HG02938 (cell line): ENCODE measurements around the gene SVIL.
"Not testable (repeated sequence)": the region's sequence is repeated elsewhere in the genome, so short reads cannot be mapped to it uniquely, and the experiment has no call there.

Source experiments
- ATAC-seq: cut with Tn5 transposase; IDR thresholded peaks from one replicate; pipeline ENCODE4 v1.9.1; 2021; ENCODE audit warnings: mild to moderate bottlenecking, moderate library complexity; ENCODE audit not compliant: unreplicated experiment

The SVIL gene

DNA sequence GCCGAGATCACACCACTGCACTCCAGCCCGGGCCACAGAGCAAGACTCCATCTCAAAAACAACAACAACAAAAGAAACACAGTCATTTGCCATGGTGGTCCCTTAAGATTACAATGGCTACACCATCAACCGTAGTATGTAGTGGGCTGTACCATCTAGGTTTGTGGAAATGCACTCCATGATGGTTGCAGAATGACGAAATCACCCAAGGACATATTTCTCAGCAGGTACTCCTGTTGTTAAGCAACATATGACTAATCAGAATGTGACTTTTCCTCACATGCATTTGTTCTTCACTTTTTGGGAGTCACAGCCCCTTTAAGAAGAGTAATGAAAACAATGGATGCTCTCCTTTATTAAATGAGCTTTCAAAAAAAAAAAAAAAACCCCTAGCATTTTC, 11.0 kb downstream of the SVIL start:
- no peak for ATAC-seq

DNA sequence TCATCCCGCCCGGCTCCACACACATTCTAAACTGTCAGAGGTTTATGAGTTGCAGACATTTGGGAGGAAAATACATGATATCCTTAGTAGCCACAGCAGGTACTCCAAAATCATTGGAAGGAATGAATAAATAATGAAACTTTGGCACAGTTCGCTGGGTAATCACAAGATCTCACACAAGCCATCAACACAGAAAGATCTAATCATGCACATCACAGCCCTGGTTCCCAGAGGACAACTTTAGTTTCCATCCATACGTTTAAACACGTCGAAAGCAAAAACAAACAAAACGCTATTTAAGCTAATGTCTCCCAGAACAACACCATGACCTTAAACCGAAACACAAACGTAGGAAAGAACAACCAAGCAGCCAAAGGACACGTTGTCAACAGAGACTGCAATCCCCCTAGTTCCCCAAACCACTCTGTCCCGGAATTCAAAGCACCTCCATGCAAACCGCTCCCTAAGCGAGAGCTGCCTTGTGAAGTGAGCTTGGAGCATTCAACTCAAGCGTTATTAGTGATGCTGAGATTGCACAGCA, 12.3 kb downstream of the SVIL start:
- ATAC-seq, result no peak

DNA sequence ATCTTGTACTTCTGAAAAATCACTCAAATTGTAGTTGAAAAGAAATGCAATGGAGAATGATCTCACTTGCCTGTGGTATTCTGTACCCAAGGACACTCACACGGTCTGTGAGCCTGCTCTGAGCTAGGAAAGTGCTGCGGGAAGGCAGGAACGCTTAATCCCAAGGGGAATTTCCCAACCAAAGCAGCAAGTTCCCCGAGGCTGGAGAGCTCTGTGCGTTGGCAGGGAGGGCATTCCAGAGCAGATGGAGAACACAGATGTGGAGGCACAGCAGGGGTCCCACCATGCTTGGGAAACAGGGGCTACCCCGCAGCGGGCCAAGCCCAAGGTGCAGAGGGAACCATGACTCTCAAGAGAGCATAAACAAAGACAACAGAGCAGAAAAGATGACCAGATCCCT, 13.6 kb downstream of the SVIL start:
- no peak for ATAC-seq

DNA sequence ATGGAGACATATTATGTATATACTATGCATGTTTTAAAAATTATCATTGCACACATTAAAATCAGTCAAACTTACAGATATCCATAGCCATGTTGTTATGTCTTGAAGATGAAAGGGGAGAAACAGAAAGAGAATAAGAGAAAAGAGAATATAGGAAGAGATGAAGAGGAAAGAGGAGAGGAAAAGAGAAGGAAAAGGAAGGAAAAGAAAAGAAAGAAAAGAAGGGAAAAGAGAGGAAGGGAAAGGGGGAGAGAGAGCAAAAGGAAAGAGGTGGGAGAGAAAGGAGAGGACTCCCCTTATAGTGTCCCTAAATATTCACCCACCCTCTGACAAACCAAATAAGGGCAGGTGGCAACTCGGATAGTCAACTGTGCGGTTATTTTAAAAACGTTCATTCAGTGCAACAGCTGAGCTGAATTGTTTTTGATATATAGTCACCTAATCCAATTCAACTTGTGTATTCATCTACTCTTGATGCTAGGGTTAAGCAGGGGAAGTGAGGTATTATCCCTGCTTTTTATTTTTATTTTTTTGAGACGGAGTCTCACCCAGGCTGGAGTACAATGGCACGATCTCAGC, 14.6 kb downstream of the SVIL start:
- ATAC-seq, result no peak

DNA sequence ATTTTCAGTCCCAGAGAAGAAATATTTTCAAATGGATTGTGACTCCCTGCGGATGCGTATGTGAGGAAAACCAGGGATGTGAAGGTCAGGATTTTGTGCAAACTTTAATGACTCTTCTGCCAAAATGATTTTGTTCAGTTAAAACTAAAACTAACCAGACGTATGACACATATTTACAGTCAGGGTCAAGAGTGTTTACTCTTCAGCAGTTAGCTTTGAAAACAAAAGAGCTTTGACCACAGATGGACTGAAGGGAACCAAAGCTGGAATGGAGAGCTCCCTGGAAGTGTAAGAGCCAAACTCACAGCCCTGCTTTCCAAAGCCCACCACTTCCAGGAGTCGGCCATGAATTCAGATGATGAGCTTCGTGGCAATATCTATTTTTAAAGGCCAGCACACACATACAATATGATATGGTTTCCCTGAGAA, 15.5 kb downstream of the SVIL start:
- no peak for ATAC-seq

DNA sequence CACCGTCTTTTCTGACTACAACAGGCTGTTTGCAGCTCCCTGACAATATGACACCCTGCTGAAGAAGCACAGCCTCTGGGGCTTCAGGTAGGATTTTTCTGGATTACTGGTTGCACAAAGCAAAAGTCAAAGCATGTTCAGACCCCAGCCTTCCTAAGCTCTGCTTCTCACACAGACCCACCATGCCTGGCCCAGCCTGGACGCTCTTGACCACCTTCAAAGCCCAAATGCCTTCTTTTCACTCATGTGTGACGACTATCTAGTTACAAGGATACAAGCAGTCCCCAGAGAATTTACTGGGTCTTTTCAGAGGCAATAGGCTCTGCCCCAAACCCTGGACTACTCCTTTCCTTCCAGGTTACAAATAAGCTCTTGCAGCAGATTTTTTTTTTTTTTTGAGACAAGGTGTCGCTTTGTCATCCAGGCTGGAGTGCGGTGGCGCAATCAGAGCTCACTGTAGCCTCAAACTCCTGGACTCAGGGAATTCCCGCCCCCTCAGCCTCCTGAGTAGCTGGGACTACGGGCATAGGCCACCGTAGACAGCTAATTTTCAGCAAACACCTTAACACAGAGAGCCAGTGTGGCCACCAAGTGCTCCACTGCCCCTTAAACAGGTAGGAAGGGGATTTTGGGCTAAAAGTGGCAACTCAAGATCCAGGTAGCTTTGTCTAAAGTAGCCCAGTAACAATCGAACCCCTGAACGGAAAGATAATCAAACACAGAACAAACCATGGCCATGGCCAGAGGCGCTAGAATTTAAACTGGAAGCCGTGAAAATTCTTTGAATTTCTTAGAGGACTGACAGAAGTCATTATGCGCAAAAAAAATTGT, 16.2 kb downstream of the SVIL start:
- ATAC-seq, result no peak

DNA sequence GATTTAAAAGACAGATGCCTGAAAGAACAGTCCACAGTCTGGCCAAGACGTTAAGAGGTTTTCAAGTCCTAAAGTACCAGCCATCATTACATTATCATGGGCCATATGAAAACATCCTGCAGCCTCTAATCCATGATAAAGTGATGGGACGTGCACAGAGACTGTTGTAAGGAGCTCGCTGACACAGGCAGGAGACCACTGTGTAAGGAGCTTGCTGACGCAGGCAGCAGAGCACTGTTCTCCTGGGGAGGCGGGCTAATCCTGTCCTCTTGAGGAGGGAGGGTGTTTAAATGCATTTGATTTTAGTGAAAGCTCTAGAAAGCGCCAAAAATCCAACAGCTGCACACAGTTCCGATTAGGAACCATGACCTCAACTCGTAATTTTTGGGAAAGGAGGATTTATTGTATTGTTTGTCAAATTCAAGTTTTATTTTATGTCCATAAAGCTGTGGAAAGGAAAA, 16.9 kb downstream of the SVIL start:
- no peak for ATAC-seq

DNA sequence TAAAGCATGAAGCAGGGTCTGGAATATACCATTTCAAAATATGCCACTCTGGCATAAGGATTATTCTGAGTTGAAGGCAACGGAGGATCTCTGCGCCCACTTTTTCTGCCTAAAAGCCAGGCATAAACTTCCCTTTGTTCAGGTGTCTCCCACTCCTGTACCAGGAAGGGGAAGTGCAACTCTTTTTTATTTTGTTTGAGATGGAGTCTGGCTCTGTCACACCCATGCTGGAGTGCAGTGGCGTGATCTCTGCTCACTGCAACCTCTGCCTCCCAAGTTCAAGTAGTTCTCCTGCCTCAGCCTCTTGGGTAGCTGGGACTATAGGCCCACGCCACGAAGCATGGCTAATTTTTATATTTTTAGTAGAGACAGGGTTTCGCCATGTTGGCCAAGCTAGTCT, 18.2 kb downstream of the SVIL start:
- ATAC-seq, result no peak

DNA sequence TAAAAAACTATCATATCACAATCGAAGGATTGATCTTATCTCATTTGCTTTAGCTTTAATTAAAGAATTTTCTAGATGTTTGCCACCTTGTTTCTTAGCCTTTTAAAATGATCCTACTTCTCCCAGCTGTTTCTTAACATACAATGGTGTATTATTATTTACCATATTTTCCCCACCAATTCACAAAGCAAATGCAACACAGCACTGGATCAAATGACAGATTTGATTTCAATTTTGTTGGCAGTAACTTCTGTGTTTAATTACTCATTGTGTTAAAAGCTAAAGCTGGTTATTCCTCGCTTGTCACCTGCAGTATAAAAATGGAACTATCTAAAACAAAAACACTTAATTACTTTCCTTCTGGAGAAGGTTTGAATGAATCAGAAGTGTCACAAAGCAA, 19.6 kb downstream of the SVIL start:
- no peak for ATAC-seq

DNA sequence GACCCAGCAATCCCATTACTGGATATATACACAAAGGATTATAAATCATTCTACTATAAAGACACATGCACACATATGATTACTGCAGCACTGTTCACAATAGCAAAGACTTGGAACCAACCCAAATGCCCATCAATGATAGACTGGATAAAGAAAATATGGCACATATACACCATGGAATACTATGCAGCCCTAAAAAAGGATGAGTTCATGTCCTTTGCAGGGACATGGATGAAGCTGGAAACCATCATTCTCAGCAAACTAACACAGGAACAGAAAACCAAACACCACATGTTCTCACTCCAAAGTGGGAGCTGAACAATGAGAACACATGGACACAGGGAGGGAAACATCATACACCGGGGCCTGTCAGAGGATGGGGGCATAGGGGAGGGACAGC, 20.5 kb downstream of the SVIL start:
- not testable (repeated sequence) for ATAC-seq

DNA sequence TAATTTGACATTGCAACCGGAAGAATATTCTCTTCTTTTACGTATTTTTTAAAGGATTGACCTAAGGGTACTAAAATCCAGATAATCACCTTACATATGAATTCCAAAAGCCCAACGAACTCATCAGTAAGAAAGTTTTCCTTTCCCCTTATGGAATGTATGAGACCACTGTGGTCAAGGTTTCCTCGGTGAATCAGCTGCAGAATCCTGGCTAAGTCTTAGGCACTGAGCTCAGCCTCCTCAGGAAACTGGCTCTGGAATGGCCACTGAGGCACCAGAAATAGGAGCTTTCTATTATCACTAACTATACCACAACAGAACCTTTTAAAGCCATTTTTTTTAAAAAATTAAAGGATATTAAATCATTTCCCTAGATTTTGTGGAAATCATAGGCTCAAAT, 21.0 kb downstream of the SVIL start:
- ATAC-seq, result no peak

DNA sequence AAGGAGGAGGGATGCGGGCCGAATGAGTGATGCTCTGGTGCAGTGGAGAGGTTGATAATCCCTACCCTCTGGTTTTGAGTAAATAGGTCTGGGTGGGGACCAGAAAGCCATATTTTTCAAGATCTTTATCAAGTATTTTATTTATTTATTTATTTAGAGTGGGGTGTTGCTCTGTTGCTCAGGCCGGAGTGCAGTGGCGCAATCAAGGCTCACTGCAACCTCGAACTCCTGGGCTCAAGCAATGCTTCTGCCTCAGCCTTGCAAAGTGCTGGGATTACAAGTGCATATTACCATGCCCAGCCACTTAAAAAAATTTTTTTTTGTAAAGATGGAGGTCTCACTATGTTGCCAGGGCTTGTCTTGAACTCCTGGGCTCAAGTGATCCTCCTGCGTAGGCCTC, 21.6 kb downstream of the SVIL start:
- no peak for ATAC-seq

DNA sequence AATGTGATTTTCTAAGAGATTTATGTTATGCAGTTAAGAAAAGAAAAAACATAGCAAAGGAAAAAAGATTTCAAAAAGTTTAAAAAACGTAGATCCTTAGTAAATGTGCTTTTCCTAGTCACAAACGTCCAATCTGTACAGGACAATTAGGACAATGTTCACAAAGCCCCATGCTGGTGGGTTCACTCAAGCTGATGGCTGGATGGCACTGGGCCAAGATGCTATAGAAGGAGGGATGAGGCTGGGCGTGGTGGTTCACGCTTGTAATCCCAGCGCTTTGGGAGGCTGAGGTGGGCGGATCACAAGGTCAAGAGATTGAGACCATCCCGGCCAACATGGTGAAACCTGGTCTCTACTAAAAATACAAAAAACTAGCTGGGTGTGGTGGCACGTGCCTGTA, 22.1 kb downstream of the SVIL start:
- no peak for ATAC-seq

DNA sequence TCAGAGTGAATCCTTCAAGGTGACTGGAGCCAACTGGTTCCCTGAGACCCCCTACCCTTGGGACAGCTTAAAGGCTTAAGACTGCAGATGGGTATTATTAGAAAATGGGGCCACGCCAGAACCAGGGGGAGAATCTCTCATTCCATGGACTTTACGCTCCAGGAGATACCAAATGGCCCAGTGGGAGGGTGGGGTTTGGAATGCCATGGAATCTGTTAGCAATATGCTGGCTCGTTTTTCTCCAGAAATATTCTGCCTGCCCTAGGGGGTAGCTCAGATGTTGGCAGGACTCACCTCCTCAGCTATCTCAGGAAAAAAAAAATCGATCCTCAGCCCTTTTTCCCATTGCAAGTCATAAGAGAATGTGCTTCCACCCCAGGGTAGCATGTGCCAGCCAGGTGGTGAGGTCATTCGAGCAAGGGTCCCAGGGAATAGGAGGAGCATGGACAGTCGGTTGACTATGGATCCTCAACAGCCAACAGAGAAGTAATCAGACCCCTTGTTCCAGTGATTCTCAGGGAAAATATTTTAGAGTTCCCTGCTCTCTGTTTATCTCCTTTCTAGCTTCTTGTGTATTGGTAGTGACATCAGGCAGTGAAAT, 22.9 kb downstream of the SVIL start:
- ATAC-seq, result no peak

DNA sequence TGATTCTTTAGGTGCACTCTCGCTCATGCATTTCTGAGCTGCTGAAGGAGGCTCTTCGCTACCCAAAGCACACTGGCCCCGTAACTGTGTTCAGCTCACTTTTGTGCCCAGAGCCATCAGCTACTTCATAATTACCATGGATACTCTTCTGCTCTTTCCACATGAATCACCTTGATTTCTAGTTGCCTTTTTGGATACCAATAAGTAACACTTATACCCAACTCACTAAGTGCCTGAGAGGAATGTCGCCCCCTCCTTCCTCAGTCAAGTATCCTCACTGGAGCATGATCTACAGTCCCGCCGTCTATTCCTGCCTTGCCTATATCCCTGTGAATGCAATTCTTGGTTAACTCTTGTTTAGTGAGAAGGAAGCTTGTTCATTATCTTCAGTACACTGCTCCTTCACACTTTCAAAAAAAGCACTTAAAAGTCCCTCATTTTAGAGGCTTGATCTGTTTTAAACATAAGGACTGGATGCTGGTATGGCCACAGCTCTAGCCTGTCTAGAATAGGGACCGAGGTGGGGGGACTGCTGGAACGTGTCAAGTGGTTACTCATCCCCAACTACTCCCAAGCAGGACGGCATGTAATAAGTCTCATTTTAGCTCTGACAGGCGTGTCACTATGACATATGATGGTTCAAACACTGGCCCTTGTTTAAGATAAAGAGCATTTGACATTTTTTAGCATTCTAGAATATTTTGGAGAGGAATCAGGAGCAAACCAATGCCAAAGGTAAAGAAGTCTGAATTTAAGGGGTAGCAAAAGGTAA, 23.7 kb downstream of the SVIL start:
- ATAC-seq, result no peak

DNA sequence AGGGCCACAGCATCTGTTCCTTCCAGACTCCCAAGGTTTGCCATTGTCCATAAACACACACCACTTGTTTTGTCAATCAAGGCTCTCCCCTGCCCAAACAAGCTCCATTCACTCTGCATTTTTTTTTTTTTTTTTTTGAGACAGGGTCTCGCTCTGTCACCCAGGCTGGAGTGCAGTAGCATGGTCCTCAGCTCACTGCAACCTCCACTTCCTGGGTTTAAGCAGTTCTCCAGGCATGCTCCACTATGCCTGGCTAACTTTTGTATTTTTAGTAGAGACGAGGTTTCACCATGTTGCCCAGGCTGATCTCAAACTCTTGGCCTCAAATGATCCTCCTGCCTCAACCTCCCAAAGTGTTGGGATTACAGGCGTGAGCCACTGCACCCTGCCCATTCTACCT, 24.4 kb downstream of the SVIL start:
- ATAC-seq, result not testable (repeated sequence)

DNA sequence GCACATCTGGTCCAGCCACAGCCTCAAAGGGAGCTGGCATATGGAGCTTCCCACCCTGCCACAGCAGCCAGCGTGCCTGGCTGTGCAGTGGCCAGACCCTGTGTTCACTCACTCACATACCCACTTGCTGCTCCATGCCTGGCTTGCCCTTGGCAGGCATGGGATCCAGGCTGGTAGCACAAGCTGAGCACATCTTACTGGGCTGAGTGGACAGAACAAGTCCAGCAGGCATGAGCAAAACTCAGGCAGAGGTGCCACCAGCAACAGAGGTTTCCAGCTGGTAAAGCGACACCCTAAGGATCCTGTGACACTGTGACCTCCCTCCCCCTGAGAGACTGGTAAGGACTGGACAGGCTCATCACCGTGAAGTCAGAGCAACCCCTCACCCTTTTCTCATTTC, 25.1 kb downstream of the SVIL start:
- ATAC-seq, result no peak

DNA sequence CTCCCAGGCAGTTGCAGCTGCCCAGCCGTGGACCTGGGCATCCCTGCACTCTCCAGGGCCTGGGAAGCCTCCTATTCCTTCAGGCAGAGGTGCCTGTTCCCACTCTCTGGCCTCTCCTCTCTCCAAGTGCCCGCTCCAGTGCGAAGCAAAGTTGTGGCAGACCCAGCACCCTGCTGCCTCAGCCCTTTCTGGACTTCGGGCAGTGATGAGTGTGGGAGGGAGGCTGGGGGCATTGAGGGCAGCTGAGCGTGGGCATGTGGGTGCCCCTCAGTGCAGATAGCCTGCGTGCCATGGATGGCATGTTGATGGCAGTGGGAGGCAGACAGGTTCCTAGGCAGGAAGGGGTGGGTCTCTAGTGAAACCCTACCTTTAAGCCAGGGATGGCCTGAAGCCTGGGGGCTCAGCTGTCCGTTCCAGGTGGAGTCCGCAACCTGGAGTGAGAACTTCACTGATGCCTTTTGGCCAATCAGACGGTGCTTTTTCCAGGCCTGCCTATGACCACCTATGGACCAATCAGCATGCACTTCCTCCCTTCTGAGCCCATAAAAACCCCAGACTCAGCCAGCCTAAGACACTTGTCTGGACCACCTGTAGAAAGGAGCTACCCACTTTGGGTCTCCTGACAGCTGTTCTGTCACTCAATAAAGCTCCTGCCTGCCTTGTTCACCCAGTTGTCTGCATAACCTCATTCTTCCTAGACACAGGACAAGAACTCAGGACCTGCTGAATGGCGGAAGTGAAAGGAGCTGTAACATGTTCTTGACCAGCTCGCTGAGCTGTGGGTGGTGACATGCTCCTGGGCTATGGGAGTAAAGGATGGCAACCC, 26.1 kb downstream of the SVIL start:
- ATAC-seq, result no peak

DNA sequence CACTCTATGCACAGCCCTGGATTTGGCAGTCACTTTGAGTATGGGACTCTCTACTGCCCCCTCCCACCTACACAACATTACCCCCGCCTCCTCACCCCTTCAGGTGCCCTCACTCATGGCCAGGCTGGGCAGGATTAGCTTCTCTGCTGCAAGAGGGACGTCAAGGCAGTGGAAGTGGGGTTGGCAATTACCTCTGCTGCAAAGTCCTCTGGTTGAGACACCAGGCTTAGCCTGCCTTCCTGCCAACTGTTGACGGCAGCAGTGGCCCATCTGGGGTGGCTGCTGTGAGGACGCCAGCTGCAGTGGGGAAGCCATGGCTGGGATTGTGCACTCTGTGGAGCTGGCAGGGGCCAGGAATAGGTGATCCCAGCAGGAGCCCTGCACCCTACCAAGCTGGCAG, 26.7 kb downstream of the SVIL start:
- ATAC-seq, result no peak

DNA sequence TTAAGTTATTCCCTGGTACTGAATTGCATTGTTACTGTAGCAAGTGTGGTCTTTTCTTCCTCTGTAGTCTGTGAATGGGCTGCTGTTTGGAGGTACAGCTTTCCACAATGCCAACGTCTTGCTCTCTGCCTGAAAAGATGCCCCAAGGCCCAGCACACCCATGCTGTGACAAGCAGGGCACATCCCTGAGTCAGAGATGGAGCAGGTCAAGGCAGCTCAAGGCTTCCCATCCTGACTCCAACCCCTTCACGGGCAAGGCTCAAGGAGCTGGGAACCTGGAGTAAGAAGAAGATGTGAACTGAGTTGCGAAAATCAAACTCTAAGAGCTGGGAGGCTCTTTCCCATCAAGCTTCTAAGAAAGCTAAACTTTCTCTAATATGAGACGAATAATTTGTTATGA, 27.2 kb downstream of the SVIL start:
- no peak for ATAC-seq
